ENCODE measurements around the gene BPIFA2.

DNA sequence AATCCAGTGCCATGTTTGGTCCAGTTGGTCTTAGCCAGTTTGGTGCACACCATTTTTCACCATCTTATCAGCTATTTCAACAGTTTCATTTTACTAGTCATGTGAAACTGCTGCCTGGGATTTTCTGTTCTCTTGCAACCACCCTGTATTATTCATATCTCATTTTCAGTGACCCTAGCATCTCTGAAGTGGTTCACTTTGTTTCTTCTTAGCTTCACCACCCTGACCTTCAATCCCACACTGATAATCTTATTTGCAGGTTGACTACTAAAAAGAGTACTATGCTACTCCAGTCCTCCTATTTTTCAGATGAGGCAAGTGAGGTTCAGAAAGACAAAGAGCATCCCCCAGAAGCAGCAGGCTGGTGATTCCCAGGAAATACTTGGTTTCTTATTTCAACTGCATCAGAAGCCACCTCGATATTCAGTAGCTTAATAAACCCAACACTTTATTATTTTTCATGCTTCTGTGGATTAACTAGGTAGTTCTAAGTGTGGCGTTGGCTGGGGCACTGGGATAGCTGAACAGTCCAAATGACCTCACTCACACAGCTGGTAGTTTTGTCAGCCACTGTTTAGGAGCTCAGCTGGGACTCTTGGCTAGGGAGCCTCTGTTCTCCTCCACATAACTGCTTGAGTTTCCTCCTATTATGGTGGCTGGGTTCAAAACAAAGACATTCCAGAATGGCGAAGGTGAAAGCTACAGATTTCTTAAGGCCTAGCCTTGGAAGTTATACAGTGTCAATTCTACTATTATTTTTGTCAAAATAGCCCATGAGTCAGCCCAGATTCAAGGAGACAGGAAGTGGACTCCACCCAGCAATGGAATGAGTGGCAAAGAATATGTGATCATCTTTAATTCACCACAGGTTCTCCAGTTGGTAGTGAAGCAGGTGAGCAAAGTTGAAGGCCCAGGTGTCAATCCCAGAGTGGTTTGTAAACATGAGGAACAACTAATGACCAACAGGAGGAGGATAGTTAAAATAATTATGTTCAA lies 47.9 kb upstream of the BPIFA2 start:
- TF ChIP-seq, protein P1, sequence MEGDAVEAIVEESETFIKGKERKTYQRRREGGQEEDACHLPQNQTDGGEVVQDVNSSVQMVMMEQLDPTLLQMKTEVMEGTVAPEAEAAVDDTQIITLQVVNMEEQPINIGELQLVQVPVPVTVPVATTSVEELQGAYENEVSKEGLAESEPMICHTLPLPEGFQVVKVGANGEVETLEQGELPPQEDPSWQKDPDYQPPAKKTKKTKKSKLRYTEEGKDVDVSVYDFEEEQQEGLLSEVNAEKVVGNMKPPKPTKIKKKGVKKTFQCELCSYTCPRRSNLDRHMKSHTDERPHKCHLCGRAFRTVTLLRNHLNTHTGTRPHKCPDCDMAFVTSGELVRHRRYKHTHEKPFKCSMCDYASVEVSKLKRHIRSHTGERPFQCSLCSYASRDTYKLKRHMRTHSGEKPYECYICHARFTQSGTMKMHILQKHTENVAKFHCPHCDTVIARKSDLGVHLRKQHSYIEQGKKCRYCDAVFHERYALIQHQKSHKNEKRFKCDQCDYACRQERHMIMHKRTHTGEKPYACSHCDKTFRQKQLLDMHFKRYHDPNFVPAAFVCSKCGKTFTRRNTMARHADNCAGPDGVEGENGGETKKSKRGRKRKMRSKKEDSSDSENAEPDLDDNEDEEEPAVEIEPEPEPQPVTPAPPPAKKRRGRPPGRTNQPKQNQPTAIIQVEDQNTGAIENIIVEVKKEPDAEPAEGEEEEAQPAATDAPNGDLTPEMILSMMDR (IDR thresholded peaks at IDR 0.05): no peak
- TF ChIP-seq POLR2AphosphoS5 (IDR thresholded peaks at IDR 0.05): no peak
- TF ChIP-seq POLR2A (IDR thresholded peaks at IDR 0.05; ENCODE audit: low read depth): no peak
- no peak for TF ChIP-seq EP300 (IDR thresholded peaks at IDR 0.05)
